Measurements from ENCODE around the gene CALML6.

CALML6 gene

GRCh38 chr1:1946540-1946939, 31.5 kb downstream of the CALML6 start:
- no peak for DNase-seq

GRCh38 chr1:1947493-1947892, 32.4 kb downstream of the CALML6 start:
- DNase-seq: no peak

GRCh38 chr1:1948783-1949182, 33.7 kb downstream of the CALML6 start:
- no peak for DNase-seq

GRCh38 chr1:1950940-1951339, 35.9 kb downstream of the CALML6 start:
- no peak for DNase-seq

- no peak for DNase-seq
These were observed 39.0 kb downstream of the CALML6 start for GRCh38 chr1:1954015-1954414.

- DNase-seq: no peak
These were observed 39.9 kb downstream of the CALML6 start for GRCh38 chr1:1954831-1955441.

GRCh38 chr1:1955621-1956094, 40.6 kb downstream of the CALML6 start:
- DNase-seq: no peak

- DNase-seq: no peak
These were observed 41.0 kb downstream of the CALML6 start for GRCh38 chr1:1956101-1956500.

- no peak for DNase-seq
These were observed 41.8 kb downstream of the CALML6 start for GRCh38 chr1:1956586-1957532.

- DNase-seq: no peak
These were observed 42.5 kb downstream of the CALML6 start for GRCh38 chr1:1957533-1957961.

- DNase-seq: no peak
These were observed 43.0 kb downstream of the CALML6 start for GRCh38 chr1:1958071-1958541.

GRCh38 chr1:1959459-1959839, 44.4 kb downstream of the CALML6 start:
- no peak for DNase-seq

GRCh38 chr1:1959840-1960479, 44.9 kb downstream of the CALML6 start:
- peak; percentile 85 to 87 for DNase-seq

- DNase-seq: no peak
These were observed 45.6 kb downstream of the CALML6 start for GRCh38 chr1:1960480-1961196.

- no peak for DNase-seq
These were observed 47.7 kb downstream of the CALML6 start for GRCh38 chr1:1962752-1963151.

GRCh38 chr1:1963570-1963969, 48.5 kb downstream of the CALML6 start:
- DNase-seq: no peak

GRCh38 chr1:1964811-1965210, 49.8 kb downstream of the CALML6 start:
- DNase-seq: no peak

GRCh38 chr1:1965546-1965945, 50.5 kb downstream of the CALML6 start:
- no peak for DNase-seq

- DNase-seq: no peak
These were observed 51.1 kb downstream of the CALML6 start for GRCh38 chr1:1966071-1966740.

Data from NCI-H2081 (cell line).